Endothelial cell (in vitro differentiated cells): ENCODE measurements around the gene SGMS1. TPM values are rescaled to one million over a fixed set of nuclear protein-coding genes. Genes with fewer than 3 reads are reported as not detected.

Experiments used
- DNase-seq: peaks from one replicate; pipeline ENCODE4 v3.0.0; 2021; ENCODE audit warnings: low spot score
- H3K27ac Mint-ChIP-seq: one replicate; pipeline ENCODE4 v1.8.0; 2021; ENCODE audit warnings: mixed read lengths, inconsistent platforms; ENCODE audit not compliant: unreplicated experiment
- H3K27me3 Mint-ChIP-seq: one replicate; pipeline ENCODE4 v1.8.0; 2021; ENCODE audit warnings: mild to moderate bottlenecking, moderate library complexity, mixed read lengths, inconsistent platforms; ENCODE audit not compliant: unreplicated experiment
- H3K36me3 Mint-ChIP-seq: one replicate; pipeline ENCODE4 v1.8.0; 2021; ENCODE audit warnings: mild to moderate bottlenecking, low read depth, mixed read lengths, inconsistent platforms; ENCODE audit not compliant: unreplicated experiment
- H3K4me1 Mint-ChIP-seq: one replicate; pipeline ENCODE4 v1.8.0; 2021; ENCODE audit warnings: mild to moderate bottlenecking, mixed read lengths, inconsistent platforms; ENCODE audit not compliant: unreplicated experiment
- H3K4me3 Mint-ChIP-seq: one replicate; pipeline ENCODE4 v1.8.0; 2021; ENCODE audit warnings: mild to moderate bottlenecking, mixed read lengths, inconsistent platforms; ENCODE audit not compliant: unreplicated experiment
- H3K9me3 Mint-ChIP-seq: one replicate; pipeline ENCODE4 v1.8.0; 2021; ENCODE audit warnings: mixed read lengths, inconsistent platforms; ENCODE audit not compliant: unreplicated experiment
- total RNA-seq: library from RNA; stranded (reverse); fragmentation: NEBNext Ultra II Directional; extraction: Animal tissue kit (Norgen Biotek cat#: 25700); gene quantifications from one replicate; pipeline ENCODE4 v1.2.1, GENCODE V29; 2021; ENCODE audit not compliant: unreplicated experiment
- TF ChIP-seq, protein P1 (sequence below): fragments of 200-600 bp; sonication (generic); IDR thresholded peaks from one replicate; pipeline ENCODE4 v1.5.0; 2021; ENCODE audit warnings: antibody characterized with exemption; ENCODE audit not compliant: unreplicated experiment

The SGMS1 gene
- total RNA-seq, 1 donor from 2014 or later = 12.4 TPM

DNA sequence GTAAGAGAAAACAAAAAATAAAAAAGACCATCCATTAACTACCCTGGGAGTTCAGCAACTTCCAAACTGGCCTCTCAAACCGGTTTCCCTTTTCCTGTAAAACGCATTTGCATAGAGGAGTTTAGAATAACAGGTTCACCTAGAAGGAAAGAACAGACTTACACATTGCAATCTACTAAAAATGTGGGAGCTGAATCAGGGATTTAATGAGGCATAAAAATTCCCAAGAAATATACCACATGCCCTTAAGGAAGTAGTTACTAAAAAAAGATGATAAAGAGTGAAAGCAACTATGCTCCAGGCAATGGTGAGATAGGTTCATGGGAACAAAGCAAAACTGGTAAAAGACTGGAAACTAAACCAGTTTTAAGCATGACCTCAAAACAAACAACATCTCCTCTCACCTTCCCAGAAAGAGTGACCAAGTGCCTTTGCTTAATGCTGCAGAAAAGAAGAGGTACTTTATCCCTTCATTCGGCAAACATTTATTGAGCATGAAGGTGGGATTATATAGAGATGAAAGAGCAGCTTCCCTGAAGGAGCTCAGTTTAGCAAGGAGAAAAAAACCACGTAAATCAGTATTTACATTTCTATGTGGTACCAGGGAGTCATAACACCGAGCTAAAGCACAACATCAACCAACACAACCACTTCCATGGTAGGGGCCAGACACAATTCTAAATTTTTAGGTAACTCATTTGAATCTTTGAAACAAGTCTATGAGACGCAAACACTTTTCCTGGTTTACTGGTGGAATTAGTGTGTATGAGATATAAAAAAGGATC is 152.8 kb downstream of the SGMS1 start:
- no peaks in the 10 kb centered on the region for H3K36me3 Mint-ChIP-seq
- no peaks in the 10 kb centered on the region for H3K9me3 Mint-ChIP-seq
- H3K4me3 Mint-ChIP-seq = no peak overlapping the region
- H3K27me3 Mint-ChIP-seq = no peaks in the 10 kb centered on the region
- DNase-seq = no peak
- H3K4me1 Mint-ChIP-seq = peaks cover 26% of the 10 kb centered on the region
- peak overlapping the region; percentile 76 for H3K27ac Mint-ChIP-seq
- TF ChIP-seq, protein P1, sequence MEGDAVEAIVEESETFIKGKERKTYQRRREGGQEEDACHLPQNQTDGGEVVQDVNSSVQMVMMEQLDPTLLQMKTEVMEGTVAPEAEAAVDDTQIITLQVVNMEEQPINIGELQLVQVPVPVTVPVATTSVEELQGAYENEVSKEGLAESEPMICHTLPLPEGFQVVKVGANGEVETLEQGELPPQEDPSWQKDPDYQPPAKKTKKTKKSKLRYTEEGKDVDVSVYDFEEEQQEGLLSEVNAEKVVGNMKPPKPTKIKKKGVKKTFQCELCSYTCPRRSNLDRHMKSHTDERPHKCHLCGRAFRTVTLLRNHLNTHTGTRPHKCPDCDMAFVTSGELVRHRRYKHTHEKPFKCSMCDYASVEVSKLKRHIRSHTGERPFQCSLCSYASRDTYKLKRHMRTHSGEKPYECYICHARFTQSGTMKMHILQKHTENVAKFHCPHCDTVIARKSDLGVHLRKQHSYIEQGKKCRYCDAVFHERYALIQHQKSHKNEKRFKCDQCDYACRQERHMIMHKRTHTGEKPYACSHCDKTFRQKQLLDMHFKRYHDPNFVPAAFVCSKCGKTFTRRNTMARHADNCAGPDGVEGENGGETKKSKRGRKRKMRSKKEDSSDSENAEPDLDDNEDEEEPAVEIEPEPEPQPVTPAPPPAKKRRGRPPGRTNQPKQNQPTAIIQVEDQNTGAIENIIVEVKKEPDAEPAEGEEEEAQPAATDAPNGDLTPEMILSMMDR = no peak

DNA sequence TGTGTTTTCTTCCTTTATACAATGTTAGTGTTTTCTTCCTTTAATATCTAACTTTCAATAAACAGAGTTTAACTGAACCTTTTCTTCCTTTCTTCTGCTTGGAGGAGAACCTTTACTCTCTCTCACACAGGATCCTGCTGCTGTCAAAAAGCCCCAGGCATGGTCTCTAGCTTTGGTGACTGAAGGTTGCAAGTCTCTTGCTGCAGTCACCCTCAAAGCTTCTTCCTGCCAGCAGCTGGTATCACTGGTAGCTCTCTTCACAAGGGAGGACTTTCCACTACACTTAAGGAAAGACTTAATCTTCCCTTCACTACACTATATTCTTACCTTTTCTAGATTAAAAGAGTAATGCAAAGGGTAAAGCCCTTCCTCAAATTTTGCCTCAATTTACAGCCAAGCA is 153.4 kb downstream of the SGMS1 start:
- H3K4me3 Mint-ChIP-seq = no peak overlapping the region
- peak overlapping the region; percentile 76 for H3K27ac Mint-ChIP-seq
- H3K9me3 Mint-ChIP-seq = no peaks in the 10 kb centered on the region
- H3K4me1 Mint-ChIP-seq = peaks cover 27% of the 10 kb centered on the region
- peak; percentile 4 for DNase-seq
- H3K36me3 Mint-ChIP-seq = no peaks in the 10 kb centered on the region
- TF ChIP-seq, protein P1 = no peak
- H3K27me3 Mint-ChIP-seq = no peaks in the 10 kb centered on the region

DNA sequence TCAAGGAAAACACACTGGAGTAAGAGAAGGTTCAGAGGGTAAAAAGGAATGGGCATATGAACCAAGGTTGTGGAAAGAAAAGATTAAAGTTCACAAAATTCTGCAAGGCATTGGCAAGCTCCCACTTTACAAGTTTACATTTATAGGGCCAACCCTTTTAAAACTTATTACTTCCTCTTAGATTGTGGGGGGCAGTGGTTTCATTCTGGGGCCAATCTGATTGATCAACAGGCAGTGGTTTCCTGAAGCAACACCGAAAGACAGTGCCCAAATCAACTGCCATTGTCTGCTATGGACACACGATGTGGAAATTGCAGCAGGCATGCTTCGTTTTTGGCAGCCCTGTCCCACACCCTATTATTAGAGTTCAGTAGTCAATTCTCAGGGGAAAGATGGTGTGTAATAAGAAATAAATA is 154.0 kb downstream of the SGMS1 start:
- H3K9me3 Mint-ChIP-seq = no peaks in the 10 kb centered on the region
- TF ChIP-seq, protein P1 = no peak
- H3K36me3 Mint-ChIP-seq = no peaks in the 10 kb centered on the region
- H3K4me1 Mint-ChIP-seq = peaks cover 27% of the 10 kb centered on the region
- H3K27ac Mint-ChIP-seq = no peak overlapping the region
- no peak overlapping the region for H3K4me3 Mint-ChIP-seq
- no peak for DNase-seq
- no peaks in the 10 kb centered on the region for H3K27me3 Mint-ChIP-seq

- Mint-ChIP-seq H3K27me3 (no peaks in the 10 kb centered on the region), H3K4me1 (peaks cover 27% of the 10 kb centered on the region)
Measured at GRCh38 chr10:50469288-50469687, 154.5 kb downstream of the SGMS1 start.

GRCh38 chr10:50467209-50467608 is 156.5 kb downstream of the SGMS1 start:
- no peak for DNase-seq
- Mint-ChIP-seq H3K4me1 (peaks cover 27% of the 10 kb centered on the region), H3K27me3 (no peaks in the 10 kb centered on the region), H3K36me3 (no peaks in the 10 kb centered on the region), H3K4me3 (no peak overlapping the region), H3K9me3 (no peaks in the 10 kb centered on the region), H3K27ac (no peak overlapping the region)
- TF ChIP-seq, protein P1 = no peak

More at GRCh38 chr10:50469288-50469687, 154.5 kb downstream of the SGMS1 start:
- no peak for DNase-seq
- no peaks in the 10 kb centered on the region for H3K36me3 Mint-ChIP-seq
- H3K27ac Mint-ChIP-seq = no peak overlapping the region
- TF ChIP-seq, protein P1 = no peak
- no peak overlapping the region for H3K4me3 Mint-ChIP-seq
- no peaks in the 10 kb centered on the region for H3K9me3 Mint-ChIP-seq
